Measurements from ENCODE around the gene DUSP23.
A peak's percentile ranks its signal among the peaks of the same experiment; 100 is the strongest.

DUSP23 gene

DNA sequence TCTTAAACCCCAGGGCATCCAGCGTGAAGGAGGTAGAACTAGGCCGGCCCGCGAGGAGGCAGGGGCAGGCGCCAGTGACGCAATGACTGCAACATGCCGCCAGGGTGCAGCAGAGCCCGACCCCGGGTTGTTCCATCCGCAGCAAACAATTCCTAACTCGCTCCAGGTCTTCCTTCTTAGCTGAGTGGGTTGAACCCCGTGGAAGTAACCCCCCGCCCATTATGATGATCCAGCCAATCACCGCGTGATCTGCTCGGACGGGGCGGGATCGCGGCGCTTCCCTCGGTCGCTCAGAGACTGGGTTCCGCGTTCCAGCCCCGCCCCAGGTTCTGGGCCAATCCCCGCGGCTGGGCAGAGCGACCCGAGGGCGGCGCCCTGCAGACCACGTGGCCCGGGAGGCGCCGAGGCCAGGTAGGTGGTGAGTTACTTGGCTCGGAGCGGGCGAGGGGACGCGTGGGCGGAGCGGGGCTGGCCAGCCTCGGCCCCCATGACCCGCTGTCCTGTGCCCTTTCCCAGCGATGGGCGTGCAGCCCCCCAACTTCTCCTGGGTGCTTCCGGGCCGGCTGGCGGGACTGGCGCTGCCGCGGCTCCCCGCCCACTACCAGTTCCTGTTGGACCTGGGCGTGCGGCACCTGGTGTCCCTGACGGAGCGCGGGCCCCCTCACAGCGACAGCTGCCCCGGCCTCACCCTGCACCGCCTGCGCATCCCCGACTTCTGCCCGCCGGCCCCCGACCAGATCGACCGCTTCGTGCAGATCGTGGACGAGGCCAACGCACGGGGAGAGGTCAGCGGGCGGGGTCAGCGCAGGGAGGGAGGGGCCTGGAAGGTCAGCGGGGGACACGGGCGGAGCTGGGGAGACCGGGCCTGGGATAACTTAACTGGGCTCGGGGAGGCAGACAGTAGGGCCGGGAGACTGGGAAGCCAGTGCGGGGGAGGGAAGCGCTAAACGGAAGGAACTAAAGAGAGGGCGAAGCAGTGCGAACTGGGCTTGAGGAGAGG is at the start of gene DUSP23:
Gene DUSP23 (plus strand): TSS at position 380 of the 1,000 bp plus-strand sequence. CDS start 139 bp downstream, at position 519.
- DNase-seq = peak; percentile 98 to 100 (median 99)

DNA sequence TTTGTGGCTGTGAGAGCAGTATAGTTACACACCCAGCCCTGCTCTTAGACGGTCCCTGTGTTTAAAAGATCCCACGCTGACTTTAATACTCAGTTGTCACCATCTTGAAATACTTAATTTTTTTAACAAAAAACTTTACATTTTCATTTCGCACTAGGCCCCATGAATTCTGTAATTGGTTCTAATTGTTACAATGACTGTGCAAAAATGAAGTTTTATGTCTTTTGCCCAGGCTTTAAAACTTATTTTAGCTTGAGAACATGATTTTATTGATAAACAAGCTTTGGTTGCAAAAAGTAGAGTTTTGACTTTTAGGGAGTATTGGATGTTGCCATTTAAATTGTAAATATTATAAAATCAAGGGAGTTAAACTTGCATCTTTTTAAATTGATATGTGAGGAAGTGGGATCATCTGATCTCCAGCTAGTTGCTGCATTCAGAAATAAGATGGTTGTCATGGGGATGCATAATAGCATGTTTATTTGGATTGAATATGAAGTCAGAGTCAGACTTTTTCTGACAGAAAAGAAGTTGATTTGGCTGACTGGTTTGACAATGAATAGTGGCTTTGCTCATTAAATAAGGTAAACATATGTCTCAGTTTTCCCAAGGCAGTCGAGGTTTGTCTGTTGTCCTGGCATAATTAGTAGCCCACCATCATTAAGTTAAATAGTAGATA is 43.4 kb upstream of the DUSP23 start:
- DNase-seq = no peak

DNA sequence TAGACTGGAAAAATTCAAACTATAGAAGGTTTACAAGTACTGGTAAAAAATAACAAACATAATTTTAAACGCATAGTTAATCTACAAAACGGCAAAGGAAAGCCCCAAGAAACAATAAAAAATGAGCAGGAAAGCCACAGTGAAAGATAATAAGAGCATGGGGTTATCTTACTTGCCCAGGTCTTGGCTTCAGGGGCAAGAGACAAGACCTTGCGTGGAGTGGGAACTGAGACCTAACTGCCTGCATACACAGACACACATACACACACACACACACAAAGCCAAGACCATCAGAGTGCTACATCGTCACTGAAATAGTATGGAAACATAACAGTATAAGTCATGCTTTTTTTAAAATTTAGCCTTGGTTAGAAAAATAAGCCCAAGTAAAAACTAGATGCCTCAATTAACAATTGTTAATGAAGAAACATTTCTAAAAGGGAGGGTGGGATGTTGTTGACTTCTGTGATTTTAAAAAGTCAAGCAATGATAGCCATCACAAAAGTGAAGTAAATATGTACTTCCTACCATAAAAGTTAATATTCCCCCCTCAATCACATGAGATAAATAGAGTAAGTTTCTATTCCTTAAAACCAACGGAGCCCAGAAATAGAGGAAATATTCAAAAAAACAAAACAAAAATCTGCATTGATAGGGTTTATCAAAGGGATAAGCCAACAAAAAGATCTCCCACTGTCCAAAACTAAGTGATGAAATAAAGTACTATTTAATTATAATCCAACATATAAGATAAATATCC is 36.9 kb upstream of the DUSP23 start:
- DNase-seq = no peak

DNA sequence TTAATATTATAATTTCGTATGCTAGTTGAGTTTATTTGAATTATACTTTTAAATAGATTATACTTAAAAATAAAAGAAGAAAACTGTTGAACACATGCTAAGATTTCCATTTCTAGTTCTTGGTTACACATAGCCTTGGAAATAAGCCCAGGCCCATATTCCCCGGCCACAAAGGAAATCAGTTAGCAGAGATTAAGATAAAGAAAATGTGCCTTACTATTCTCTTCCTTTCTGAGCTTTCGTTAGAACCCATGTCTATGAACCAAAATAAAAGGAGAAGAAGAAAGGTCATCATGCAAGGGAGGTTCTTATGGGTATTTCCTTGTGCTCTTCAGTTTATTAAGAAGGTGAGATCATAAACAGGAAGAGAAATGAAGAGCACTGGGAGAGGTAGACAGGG is 34.1 kb upstream of the DUSP23 start:
- DNase-seq = no peak

DNA sequence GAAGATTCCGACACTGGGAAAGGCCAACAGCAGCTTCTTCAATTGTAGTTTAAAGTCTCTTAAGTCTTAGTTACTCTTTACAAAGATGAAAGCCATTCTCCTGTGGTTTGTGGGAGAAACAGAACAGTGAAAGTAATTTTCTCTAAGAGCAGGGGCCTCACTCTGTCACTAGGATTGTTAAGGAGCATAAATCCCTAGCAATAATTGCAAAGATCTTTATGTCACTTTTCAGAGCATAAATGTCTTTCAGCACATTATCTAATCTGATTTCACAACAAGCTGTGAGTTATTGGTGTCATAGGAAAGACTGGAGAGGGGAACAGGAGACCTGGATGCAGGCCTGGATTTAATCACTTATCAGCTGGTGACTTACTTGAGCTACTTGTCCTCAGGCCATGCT is 32.4 kb upstream of the DUSP23 start:
- no peak for DNase-seq

DNA sequence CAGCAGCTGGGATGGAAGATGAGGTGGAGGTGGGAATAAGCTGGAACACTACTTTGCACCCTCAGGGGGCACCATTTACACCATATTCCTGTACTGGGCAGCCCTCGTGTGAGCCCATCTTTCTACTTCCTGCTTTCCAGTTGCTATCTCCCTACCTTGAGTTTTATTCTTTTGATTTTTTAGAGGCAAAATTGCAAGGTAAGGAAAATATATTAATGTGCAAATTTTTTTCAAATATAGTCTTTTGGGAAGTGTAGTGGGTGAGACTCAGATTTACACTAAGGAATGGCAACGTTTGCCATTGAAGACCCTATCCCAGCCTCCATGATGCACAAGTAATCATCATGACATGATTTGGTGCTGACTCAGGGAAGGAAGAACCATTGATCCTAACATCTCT is 31.1 kb upstream of the DUSP23 start:
- no peak for DNase-seq

DNA sequence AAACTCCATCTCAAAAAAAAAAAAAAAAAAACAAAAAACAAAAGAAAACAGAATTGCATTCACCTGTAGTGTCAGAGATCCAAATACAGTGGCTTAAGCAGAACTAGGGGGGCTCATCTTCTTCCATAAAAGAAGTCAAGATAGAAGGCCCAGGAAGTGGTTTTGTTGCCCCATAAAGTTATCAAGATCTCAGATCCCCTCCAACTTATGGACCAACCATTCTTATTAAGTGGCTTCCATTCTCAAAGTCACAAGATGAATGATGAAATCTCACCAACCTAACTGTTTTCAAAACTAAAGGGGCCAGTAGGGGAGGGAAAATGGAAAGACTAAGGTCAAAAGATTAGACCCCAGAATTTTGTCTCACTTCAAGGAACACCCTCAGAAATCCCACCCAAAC is 30.1 kb upstream of the DUSP23 start:
- DNase-seq = no peak

DNA sequence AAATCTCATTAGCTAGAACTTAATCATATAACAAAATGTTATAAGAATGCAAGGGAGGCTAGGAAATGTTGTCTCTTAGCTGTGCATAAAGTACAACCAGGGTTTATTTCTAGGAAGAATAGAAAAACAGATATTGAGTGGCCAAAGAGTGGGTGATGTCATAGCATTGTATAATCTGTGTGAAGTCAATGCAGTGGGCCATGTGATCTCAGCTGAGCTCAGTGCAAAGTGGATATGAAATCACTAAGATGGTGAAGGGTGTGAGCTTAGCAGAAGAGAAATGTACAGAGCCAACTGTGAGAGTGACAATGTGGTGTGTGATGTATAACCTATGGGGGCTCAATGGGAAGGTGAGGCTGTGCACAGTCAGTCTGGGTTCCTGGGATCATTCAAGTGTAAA is 29.7 kb upstream of the DUSP23 start:
- DNase-seq = no peak

DNA sequence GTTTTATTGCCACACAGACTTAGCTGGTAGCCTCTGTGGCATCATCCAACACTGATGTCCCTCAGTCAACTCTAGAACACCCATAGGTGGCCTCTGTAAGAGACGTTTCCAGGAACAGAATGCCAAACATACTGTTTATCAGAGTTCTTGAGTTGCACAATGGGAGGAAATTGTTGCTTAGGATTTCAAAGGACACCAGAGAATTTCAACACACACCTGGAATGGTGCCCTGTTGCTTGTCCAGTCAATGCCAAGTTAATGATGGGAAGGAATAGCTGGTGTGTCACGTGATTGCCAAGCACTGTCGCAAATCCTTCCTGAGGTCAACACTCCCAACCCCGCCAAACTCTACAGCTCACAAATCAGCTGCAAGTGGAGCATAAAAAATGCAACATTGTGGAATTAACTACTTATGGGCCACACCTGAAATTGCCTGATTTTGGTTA is 28.6 kb upstream of the DUSP23 start:
- DNase-seq = no peak

DNA sequence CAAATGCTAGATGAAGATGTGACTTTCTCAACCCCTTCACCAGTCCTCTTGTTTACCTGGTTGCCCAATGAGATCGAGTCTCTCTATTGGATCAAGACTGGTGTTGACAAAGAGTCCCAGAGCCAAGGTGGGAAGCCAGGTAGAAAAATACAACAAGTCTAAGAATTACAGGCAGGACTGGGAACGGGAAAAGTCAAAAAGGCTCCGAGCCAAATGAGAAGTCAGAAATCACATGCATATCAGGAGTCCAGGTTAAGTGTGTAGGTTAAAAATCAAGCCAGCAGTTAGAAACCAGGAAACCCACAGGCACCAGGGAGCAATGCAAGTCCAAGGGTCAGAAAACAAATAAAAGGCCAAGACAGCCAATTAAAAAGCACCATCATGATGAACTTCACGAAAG is 27.4 kb upstream of the DUSP23 start:
- DNase-seq = no peak

DNA sequence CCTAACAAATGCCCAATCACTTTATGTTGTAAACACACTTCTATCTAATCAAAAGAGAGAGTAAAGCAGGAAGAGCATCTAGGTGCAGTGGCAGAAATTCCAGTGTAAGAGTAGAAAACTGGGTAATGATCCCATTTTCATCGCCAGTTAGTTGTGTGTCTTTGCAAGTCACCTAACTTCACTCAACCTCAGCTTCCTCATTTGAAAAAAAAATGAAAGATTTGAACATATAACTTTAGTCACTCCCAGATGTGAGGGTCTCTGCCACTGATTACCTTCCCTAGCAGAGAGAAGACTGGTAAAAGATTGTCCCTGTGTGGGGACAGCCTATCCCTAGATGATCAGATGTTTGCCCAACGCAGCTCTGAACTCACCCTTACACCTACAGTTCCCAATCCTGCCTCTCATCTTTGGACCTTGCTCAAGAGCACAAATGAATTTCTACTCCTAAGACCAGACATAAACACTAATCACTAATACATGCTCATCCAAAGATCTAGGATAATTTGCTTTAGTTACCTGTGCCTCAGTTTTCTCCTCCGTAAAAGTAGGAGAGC is 25.2 kb upstream of the DUSP23 start:
- no peak for DNase-seq

DNA sequence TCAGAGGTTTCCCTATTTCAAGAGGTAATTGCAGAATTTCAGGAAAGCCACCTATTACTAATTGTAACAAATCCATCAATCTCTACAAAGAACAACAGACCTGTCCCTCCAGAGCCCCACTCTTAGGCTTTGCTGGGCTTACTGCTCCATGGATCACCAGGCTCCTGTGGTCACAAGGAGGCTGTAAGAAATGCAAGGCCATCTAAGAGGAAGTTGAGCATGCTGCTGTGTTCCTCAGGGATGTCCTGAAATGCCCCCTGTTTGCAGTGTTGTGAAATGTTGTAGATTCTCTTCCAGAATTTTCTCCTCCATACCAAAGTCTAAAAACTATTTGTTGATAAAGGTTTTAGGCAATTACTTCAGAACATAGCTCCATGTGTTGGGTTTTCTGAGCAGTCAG is 24.4 kb upstream of the DUSP23 start:
- no peak for DNase-seq

DNA sequence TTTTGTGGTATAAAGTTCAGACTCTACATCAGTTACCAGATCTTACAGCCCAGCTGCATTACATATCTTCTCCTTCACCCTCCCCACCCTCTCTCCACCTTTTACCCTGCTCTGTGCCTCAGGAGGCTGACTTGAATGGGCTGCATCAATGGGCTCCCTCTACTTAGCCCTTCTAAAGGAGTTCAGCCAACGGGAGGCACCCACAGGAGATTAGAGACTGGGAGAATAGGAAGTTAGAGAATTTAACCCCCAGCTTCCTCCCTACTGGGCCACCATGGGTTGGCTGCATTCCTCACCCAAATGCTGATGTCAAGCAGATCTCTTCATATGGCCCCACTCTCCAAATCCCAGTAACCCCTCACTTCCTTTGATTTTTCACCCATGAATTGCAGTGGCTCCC is 17.1 kb upstream of the DUSP23 start:
- no peak for DNase-seq

DNA sequence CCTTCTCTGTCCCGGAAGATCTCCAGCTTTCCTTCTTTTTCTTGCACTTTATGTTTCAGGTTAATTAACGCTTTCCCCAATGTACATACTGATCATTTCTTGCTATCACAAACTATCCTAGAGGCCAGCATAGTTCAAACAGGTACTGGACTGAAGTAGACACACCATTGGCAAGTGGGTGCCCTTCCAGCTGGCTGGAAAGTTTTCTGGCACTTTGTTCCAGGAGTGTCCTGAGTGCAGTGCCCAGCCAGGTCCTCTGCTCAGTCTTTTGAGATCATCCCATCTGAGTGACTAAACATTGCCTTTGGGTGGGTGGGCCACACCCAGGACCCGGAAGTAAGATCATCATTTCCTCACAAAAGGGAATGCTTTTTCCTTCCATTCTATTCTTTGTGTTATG is 15.0 kb upstream of the DUSP23 start:
- no peak for DNase-seq

DNA sequence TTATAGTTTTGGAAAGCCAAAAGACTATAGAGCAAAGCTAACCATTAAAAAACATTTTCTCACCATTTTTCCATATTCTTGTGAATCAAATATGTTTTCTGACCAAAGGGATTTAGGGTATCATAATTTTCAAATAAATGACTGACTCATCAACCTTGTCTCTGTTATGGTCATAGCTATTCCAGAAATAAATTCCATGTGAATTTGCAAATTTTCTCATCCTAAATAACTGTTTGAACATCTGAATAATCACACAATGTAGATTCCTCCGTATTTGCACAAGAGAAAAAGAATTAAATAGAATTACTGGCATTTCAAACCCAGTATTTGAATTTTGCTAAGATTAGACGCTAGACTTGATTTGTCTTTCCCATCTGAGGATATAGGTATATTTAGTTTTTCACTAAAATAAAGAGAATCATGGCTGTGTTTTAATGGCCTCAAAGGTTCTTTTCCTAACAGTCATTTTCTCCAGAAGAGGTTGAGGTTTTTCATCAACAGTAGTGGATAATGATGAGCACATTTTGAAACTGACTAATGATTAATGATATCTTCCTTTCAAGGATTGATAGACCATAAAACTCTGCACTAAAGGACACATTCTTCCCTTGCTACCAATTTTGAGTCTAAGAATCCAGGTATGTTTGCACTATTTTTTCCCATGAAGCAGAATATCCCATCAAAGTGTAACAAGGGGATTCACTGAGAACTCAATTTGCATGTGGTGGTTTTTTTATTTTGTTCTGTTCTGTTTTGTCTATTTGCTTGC is 9.5 kb upstream of the DUSP23 start:
- no peak for DNase-seq

DNA sequence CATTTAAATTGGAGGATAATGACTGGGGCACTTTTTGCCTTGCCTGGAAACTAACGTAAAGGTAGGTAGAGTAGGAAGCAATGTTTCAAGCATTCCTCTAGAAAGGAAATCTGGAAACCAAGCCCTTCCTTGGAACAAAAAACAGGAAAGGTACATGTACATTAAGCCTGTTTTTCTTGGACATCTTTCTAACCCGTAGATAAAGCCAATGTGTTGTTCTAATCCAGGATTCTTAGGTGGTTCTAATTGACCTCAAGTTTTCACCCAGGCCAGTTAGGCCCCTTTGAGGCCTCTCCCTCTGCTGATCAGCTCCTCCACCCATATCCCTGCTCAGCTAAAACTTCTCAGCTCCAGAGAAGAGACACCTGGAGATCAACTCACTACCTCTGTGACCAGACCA is 6.3 kb upstream of the DUSP23 start:
- DNase-seq = no peak

DNA sequence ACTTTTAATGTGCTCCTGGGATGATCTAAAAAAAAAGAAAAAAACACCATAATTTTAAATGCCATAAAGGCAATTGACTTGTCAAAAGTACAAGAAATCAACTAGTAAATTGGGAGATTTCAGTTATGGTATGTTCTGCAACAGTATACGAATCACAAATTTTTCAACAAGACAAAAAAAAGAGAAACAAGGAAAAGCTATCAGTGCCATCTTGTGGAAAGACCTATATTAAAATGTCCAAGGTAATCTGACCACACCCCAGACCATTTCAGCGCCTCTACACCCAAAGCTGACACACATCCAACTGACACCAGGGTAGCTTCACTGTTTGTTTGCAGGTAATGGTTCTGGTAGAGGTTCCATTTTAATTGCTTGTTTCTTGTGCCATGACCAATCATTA is 5.0 kb upstream of the DUSP23 start:
- DNase-seq = no peak

DNA sequence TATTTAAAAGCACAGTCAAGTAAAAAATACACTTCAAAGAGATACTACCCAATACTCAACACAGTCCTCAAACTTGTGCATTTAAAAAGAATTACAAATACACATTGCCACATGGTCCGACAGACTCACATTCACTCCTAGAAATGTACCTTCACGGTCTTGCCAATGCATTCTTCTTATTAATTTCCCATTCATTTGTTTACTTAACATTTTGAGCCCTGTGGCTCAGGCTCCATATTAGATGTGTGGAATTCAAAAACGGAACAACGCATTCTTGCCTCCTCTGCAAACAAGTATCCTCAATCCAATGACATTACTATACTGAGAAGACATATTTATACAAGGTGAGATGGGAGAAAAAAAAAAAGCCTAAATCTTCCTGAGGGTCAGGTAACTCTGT is 2.5 kb upstream of the DUSP23 start:
- no peak for DNase-seq

DNA sequence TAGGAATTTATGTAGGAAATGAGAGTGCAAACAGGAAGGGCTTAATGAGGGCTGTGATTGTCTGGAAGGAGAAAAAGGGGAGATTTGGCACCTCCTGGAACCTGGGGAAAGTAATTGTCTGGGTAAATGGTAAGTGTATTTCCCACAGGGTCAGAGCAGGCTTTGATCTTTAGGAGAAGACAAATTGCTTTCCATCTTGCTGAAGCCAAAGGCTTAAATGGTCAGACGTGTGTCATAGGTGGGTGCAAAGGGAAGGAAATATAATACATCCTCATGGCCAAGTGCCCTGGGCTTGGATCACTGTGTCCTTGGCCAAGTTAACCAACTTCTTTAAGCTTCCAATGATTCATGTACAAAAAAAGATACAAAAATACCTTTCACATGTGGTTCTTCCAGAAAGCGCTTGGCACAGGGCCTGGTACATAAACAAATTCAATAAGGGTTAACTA is 1.3 kb upstream of the DUSP23 start:
- DNase-seq = no peak

DNA sequence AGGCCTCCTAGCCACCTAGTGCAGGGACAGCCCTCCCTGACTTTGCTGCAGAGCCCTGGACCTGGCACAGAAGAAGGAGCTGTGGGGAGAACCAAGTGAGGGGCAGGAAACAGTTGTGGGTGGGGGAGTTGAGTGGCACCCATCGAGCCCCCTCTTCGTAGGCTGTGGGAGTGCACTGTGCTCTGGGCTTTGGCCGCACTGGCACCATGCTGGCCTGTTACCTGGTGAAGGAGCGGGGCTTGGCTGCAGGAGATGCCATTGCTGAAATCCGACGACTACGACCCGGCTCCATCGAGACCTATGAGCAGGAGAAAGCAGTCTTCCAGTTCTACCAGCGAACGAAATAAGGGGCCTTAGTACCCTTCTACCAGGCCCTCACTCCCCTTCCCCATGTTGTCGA is 1.2 kb downstream of the DUSP23 start:
- no peak for DNase-seq

DNA sequence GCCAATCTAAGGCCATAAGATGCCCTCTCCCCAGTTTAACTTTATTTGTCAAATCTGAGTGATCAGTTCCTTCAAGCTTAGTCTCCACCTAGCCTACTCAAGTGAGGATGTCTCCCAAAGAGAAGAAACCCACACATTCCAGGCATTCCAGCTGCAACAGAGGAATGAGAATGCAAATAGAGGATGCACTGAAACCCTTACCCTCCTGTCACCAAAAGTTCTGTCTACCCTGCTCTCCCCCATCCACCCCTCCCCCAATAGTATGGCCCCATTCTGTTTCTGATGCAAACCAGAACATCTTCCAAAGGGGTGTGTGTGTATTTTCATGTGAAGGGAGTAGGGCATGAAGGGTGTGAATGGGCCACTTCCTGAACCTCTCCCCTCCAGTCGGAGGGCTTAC is 3.0 kb downstream of the DUSP23 start:
- no peak for DNase-seq

DNA sequence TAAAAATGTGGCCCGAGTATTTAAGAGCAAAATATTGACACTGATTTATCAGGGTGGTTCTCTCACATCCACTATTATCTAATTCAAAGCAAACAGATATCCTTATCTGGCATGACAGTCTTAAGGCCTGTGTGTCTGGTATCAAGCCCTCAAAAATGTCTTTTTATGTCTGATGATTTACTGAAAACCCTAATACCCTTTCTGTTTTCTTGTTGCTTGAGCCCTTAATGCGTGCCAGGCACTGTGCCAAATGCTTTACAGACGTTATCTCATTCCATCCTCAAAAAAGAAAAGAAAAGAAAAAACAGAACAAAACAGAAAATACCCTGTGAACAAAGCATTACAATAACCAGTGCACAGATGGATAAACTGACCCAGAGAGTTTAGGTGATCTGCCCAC is 5.7 kb downstream of the DUSP23 start:
- DNase-seq = no peak

Data from NCI-H1417 (cell line).